HTERT RPE-1 (cell line): ENCODE results near the gene SLC37A1.

ENCODE experiments used
- in situ Hi-C: fragments of 300-500 bp; cut with MboI; formaldehyde crosslinking; loops from 4 replicates; pipeline ENCODE4 v1.14.3; 2020; ENCODE audit warnings: low sequenced_read_pairs

The SLC37A1 gene

DNA sequence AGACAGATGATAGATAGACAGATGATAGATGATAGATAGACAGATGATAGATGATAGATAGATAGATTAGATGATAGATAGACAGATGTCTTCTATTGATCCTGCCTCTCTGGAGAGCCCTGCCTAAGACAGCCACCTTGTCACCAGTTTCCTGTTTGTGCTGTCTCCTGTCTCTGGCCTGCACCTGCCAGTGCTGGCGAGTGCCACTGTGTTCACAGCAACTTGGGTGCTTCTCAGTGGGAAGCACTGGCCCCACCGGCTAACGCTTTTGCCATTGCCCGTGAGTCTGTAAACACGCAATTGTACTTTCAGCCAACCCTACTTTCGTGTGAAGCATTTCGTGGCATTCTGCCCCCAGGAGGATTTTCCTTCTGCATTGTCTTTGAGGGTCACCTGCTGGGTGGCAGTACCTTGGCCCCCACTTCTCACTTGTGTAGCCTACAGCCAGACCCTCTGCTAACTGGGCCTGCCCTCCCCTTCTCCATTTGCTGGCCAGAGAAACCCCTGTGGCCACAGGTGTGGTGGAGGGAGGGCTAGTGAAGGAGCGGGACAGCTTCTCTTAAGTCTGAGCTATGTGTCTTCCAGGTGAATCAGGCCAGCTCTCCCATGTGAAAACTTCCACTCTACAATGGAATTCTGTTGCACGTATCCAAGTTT lies 116.4 kb downstream of the SLC37A1 start:
- in situ Hi-C loops, result no loop called here

DNA sequence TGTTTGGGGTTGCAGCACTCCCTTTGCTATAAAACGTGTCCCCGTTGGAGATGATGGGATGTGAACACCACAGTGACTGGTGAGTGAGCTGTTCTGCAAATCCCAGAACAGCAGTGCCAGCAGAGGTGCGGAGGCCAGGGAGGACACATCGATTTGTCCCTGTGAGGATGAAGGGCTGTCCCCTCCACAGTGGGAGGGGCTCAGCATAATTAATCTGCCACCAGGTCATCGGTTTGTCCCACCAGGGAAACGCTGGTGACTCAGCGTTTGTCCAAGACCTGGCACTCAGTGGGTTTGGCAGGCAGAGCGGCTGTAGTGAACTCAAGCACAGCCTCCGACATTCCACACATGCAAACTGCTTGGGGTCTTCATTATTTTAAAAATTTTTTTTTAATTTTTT lies 117.0 kb downstream of the SLC37A1 start:
- in situ Hi-C loops, result no loop called here
